GM15510 (cell line): ENCODE data around the gene FOXI1.

Experiments
- POLR2A ChIP-seq: IDR thresholded peaks from 3 replicates; pipeline ENCODE4 v1.6.1; 2011; ENCODE audit warnings: borderline replicate concordance; ENCODE audit not compliant: insufficient read length; ENCODE audit errors: extremely low read depth

Gene FOXI1

GRCh38 chr5:170105642-170106611, at the start of gene FOXI1:
TSS of gene FOXI1 (plus strand) at chr5:170105897. CDS start at chr5:170105958, 61 bp downstream.
- TF ChIP-seq POLR2A = no peak

GRCh38 chr5:170056561-170057267, 49.0 kb upstream of the FOXI1 start:
- no peak for TF ChIP-seq POLR2A

- no peak for TF ChIP-seq POLR2A
Measured at GRCh38 chr5:170057311-170057710, 48.4 kb upstream of the FOXI1 start.

- TF ChIP-seq POLR2A = no peak
Measured at GRCh38 chr5:170059221-170059620, 46.5 kb upstream of the FOXI1 start.

- TF ChIP-seq POLR2A = no peak
Measured at GRCh38 chr5:170067152-170067551, 38.5 kb upstream of the FOXI1 start.

GRCh38 chr5:170067574-170068170, 38.0 kb upstream of the FOXI1 start:
- TF ChIP-seq POLR2A = no peak

- TF ChIP-seq POLR2A = no peak
Measured at GRCh38 chr5:170069512-170069911, 36.2 kb upstream of the FOXI1 start.

- no peak for TF ChIP-seq POLR2A
Measured at GRCh38 chr5:170070556-170071412, 34.9 kb upstream of the FOXI1 start.

- TF ChIP-seq POLR2A = no peak
Measured at GRCh38 chr5:170071748-170072147, 33.9 kb upstream of the FOXI1 start.

- TF ChIP-seq POLR2A = no peak
Measured at GRCh38 chr5:170075696-170076095, 30.0 kb upstream of the FOXI1 start.

- TF ChIP-seq POLR2A = no peak
Measured at GRCh38 chr5:170076211-170076610, 29.5 kb upstream of the FOXI1 start.

GRCh38 chr5:170076739-170077138, 29.0 kb upstream of the FOXI1 start:
- TF ChIP-seq POLR2A = no peak

GRCh38 chr5:170077526-170077925, 28.2 kb upstream of the FOXI1 start:
- no peak for TF ChIP-seq POLR2A

GRCh38 chr5:170078458-170078857, 27.2 kb upstream of the FOXI1 start:
- TF ChIP-seq POLR2A = no peak

GRCh38 chr5:170078931-170079330, 26.8 kb upstream of the FOXI1 start:
- no peak for TF ChIP-seq POLR2A

GRCh38 chr5:170080217-170080616, 25.5 kb upstream of the FOXI1 start:
- TF ChIP-seq POLR2A = no peak
